HepG2 (cell line): ENCODE results near the gene BLID. TPM values are rescaled to one million over a fixed set of nuclear protein-coding genes. Genes with fewer than 3 reads are reported as not detected.

Experiments
- CAMTA2 ChIP-seq: sonication (generic); formaldehyde crosslinking; IDR thresholded peaks from 2 replicates; pipeline ENCODE4 v1.4.0; 2020; ENCODE audit warnings: mild to moderate bottlenecking, missing genetic modification reagents, borderline replicate concordance
- CBFB ChIP-seq: sonication (generic); formaldehyde crosslinking; IDR thresholded peaks from 2 replicates; pipeline ENCODE4 v1.4.0; 2020; ENCODE audit warnings: missing genetic modification reagents
- HCFC1 ChIP-seq: fragments of 150-350 bp; IDR thresholded peaks from 2 replicates; pipeline ENCODE4 v1.6.1; 2014; ENCODE audit warnings: low read depth, low read length
- MATR3 ChIP-seq: sonication (generic); formaldehyde crosslinking; IDR thresholded peaks from 2 replicates; pipeline ENCODE4 v1.4.0; 2020; ENCODE audit warnings: missing genetic modification reagents
- MEIS2 ChIP-seq: sonication (generic); formaldehyde crosslinking; IDR thresholded peaks from 2 replicates; pipeline ENCODE4 v1.9.0; 2021; ENCODE audit warnings: mild to moderate bottlenecking, missing genetic modification reagents
- PCBP1 ChIP-seq: fragments of 200-400 bp; formaldehyde crosslinking; IDR thresholded peaks from 2 replicates; pipeline ENCODE4 v1.6.1; 2017; ENCODE audit warnings: mild to moderate bottlenecking, low read depth, low read length, borderline replicate concordance
- PHF20 ChIP-seq: sonication (generic); formaldehyde crosslinking; IDR thresholded peaks from 2 replicates; pipeline ENCODE4 v1.5.0; 2020; ENCODE audit warnings: mild to moderate bottlenecking, missing genetic modification reagents
- SUZ12 ChIP-seq: fragments of 150-350 bp; IDR thresholded peaks from 2 replicates; pipeline ENCODE4 v1.6.1; 2014; ENCODE audit warnings: low read depth, low read length
- XRCC5 ChIP-seq: fragments of 200-400 bp; formaldehyde crosslinking; optimal IDR thresholded peaks from 2 replicates; pipeline ENCODE3; 2017; ENCODE audit warnings: mild to moderate bottlenecking, low read length
- ZNF281 ChIP-seq: sonication (generic); formaldehyde crosslinking; IDR thresholded peaks from 2 replicates; pipeline ENCODE4 v1.4.0; 2020; ENCODE audit warnings: missing genetic modification reagents, borderline replicate concordance
- ZNF331 ChIP-seq: sonication (generic); formaldehyde crosslinking; IDR thresholded peaks from 2 replicates; pipeline ENCODE4 v1.4.0; 2020; ENCODE audit warnings: missing genetic modification reagents
- polyA plus RNA-seq, 8 experiments: library from polyadenylated mRNA; depleted of rRNA in 3 of 8; stranded (reverse) in 7 of 8; unstranded in 1 of 8; fragments of >200 nt; fragmentation: Illumina TruSeq in 4 of 8; extraction: Trizol in 4 of 8; gene quantifications; 2 replicates each; pipeline versions ENCODE4 v1.2.1 to v1.2.3, GENCODE V29; 2011 to 2016; ENCODE audit warnings: low read depth in 4 of 8, missing spikeins in 1 of 8, mixed read lengths in 1 of 8; ENCODE audit not compliant: insufficient read depth in 1 of 8
- total RNA-seq, 5 experiments: library from RNA; depleted of rRNA; stranded (reverse); fragments of >200 nt; fragmentation: Illumina TruSeq; extraction: Trizol; gene quantifications; 2 replicates each; pipeline ENCODE4 v1.2.3, GENCODE V29; 2016; ENCODE audit warnings: low read depth in 1 of 5
- TF ChIP-seq, protein P1 (sequence below): IDR thresholded peaks from 2 replicates; pipeline ENCODE4 v1.4.0; 2020; ENCODE audit warnings: mild to moderate bottlenecking, missing genetic modification reagents
- TF ChIP-seq, protein P2 (sequence below): sonication (generic); formaldehyde crosslinking; conservative IDR thresholded peaks from 2 replicates; pipeline ENCODE4 v1.8.0; 2022; ENCODE audit warnings: low read depth, missing genetic modification reagents
- TF ChIP-seq, protein P3 (sequence below): sonication (generic); formaldehyde crosslinking; IDR thresholded peaks from 2 replicates; pipeline ENCODE4 v1.4.0; 2020; ENCODE audit warnings: missing genetic modification reagents
- TF ChIP-seq, protein P4 (sequence below): IDR thresholded peaks from 2 replicates; pipeline ENCODE4 v1.6.1; 2016

The BLID gene
- total and polyA plus RNA-seq, 2 of the 13 experiments (the other 11 are each of a cell fraction or from before 2014, with no cell fraction given): not detected

DNA sequence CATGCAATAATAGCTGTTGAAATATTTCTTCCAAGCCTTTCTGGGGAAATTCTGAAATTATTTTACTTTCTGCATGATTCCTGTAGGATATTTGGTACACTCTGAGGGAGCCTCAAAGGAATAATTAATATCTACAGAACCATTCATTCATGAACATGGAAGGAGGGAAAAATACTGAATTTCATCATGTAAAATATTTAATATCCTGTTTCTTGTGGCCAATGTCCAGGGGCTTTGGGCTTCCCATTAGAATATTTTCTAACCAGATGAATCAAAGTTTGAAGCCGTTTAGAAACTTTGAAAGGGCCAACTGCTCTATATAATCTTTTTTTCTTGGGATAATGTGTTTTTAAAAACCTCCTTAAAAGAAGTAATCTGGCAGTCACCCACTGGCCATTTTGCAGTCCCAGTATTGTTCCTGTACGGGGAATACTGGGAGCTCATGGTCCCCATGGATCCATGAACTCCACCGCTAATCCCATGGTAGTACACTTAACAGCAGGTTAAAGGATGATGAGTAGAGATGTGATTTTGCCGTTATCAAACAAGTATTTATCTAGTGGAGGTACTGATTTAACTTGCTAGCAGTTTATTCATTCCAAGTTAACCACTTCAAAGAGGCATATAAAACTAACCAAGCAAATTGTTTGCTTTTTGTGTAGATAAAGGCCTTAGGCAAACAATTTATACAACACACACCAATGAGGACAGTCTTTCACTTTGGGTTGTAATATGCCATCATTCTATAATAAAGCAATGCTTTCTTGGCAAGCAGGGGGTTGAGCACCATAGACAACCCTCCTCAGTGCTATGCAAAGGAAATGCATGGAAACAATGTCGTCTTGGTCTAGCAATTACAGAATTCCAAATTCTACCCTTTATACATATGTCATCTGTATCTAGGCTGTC is 34.5 kb upstream of the BLID start (continued):
- no peak for TF ChIP-seq SUZ12
- TF ChIP-seq PCBP1: no peak
- TF ChIP-seq ZNF331 (CRISPR knock-in tag): no peak
- TF ChIP-seq ZNF281: no peak
- TF ChIP-seq CBFB (CRISPR knock-in tag): peak; percentile 99
- TF ChIP-seq PHF20 (CRISPR knock-in tag): no peak
- TF ChIP-seq XRCC5: no peak
- TF ChIP-seq, protein P1, sequence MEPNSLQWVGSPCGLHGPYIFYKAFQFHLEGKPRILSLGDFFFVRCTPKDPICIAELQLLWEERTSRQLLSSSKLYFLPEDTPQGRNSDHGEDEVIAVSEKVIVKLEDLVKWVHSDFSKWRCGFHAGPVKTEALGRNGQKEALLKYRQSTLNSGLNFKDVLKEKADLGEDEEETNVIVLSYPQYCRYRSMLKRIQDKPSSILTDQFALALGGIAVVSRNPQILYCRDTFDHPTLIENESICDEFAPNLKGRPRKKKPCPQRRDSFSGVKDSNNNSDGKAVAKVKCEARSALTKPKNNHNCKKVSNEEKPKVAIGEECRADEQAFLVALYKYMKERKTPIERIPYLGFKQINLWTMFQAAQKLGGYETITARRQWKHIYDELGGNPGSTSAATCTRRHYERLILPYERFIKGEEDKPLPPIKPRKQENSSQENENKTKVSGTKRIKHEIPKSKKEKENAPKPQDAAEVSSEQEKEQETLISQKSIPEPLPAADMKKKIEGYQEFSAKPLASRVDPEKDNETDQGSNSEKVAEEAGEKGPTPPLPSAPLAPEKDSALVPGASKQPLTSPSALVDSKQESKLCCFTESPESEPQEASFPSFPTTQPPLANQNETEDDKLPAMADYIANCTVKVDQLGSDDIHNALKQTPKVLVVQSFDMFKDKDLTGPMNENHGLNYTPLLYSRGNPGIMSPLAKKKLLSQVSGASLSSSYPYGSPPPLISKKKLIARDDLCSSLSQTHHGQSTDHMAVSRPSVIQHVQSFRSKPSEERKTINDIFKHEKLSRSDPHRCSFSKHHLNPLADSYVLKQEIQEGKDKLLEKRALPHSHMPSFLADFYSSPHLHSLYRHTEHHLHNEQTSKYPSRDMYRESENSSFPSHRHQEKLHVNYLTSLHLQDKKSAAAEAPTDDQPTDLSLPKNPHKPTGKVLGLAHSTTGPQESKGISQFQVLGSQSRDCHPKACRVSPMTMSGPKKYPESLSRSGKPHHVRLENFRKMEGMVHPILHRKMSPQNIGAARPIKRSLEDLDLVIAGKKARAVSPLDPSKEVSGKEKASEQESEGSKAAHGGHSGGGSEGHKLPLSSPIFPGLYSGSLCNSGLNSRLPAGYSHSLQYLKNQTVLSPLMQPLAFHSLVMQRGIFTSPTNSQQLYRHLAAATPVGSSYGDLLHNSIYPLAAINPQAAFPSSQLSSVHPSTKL (CRISPR knock-in tag): peak; percentile 61
- no peak for TF ChIP-seq CAMTA2 (CRISPR knock-in tag)
- TF ChIP-seq, protein P2, sequence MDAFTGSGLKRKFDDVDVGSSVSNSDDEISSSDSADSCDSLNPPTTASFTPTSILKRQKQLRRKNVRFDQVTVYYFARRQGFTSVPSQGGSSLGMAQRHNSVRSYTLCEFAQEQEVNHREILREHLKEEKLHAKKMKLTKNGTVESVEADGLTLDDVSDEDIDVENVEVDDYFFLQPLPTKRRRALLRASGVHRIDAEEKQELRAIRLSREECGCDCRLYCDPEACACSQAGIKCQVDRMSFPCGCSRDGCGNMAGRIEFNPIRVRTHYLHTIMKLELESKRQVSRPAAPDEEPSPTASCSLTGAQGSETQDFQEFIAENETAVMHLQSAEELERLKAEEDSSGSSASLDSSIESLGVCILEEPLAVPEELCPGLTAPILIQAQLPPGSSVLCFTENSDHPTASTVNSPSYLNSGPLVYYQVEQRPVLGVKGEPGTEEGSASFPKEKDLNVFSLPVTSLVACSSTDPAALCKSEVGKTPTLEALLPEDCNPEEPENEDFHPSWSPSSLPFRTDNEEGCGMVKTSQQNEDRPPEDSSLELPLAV (CRISPR knock-in tag): no peak
- TF ChIP-seq, protein P3, sequence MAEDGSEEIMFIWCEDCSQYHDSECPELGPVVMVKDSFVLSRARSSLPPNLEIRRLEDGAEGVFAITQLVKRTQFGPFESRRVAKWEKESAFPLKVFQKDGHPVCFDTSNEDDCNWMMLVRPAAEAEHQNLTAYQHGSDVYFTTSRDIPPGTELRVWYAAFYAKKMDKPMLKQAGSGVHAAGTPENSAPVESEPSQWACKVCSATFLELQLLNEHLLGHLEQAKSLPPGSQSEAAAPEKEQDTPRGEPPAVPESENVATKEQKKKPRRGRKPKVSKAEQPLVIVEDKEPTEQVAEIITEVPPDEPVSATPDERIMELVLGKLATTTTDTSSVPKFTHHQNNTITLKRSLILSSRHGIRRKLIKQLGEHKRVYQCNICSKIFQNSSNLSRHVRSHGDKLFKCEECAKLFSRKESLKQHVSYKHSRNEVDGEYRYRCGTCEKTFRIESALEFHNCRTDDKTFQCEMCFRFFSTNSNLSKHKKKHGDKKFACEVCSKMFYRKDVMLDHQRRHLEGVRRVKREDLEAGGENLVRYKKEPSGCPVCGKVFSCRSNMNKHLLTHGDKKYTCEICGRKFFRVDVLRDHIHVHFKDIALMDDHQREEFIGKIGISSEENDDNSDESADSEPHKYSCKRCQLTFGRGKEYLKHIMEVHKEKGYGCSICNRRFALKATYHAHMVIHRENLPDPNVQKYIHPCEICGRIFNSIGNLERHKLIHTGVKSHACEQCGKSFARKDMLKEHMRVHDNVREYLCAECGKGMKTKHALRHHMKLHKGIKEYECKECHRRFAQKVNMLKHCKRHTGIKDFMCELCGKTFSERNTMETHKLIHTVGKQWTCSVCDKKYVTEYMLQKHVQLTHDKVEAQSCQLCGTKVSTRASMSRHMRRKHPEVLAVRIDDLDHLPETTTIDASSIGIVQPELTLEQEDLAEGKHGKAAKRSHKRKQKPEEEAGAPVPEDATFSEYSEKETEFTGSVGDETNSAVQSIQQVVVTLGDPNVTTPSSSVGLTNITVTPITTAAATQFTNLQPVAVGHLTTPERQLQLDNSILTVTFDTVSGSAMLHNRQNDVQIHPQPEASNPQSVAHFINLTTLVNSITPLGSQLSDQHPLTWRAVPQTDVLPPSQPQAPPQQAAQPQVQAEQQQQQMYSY (CRISPR knock-in tag): no peak
- no peak for TF ChIP-seq MATR3 (CRISPR knock-in tag)
- TF ChIP-seq MEIS2 (CRISPR knock-in tag): no peak
- TF ChIP-seq, protein P4, sequence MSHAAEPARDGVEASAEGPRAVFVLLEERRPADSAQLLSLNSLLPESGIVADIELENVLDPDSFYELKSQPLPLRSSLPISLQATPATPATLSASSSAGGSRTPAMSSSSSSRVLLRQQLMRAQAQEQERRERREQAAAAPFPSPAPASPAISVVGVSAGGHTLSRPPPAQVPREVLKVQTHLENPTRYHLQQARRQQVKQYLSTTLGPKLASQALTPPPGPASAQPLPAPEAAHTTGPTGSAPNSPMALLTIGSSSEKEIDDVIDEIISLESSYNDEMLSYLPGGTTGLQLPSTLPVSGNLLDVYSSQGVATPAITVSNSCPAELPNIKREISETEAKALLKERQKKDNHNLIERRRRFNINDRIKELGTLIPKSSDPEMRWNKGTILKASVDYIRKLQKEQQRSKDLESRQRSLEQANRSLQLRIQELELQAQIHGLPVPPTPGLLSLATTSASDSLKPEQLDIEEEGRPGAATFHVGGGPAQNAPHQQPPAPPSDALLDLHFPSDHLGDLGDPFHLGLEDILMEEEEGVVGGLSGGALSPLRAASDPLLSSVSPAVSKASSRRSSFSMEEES (CRISPR knock-in tag): no peak
- no peak for TF ChIP-seq HCFC1
